ENCODE data around the gene C2orf78. TPM values are rescaled to one million over a fixed set of nuclear protein-coding genes. Genes with fewer than 3 reads are reported as not detected.
A peak's percentile ranks its signal among the peaks of the same experiment; 100 is the strongest.
"Not testable (repeated sequence)": the region's sequence is repeated elsewhere in the genome, so short reads cannot be mapped to it uniquely, and the experiment has no call there.

C2orf78 gene, protein sequence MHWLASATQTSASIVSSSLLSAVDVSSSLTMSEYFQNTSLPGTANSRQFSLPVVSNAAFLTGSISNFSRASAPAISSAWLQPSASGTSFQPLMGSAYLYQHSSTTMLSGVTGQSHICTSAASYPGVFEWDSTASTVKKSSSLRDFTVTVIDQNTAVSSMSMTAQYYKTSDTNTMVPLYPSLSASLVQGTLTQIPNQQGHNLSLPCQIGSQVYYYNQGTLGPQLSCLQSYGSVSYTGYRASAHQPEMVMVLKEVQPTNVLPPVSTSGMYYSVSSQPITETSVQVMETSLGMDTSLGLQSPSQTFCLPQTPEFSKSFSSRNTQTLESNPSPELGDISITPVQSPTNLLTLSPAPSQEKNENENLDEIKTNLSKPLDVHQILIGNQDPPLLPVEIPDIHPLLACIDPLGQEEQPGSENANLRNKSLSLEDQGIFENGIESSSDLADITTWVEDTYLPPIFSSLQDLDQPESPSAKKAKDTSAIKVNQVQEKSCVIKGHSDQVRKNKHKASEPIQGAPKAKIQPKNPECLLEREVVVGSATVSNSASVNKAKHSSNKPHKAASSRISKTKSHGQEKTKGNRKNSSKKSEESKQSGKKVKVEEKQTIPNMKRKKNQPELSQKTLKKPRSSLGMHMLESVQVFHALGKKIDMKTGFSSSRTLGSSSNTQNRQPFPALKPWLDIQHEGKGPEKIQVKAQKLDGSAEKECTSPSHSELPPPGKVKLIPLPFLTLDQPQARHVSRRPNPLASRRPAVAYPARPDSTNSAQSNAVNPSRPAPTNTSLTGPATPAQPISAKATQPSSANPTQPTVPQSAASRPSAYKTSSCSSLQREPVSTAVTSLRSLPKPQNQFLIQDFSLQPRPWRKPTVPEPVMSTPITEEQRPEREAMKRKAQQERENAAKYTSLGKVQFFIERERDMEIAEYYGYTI
- total RNA-seq (not detected), polyA plus RNA-seq (not detected)
- long read RNA-seq, donor 1: 0 reads
- long read RNA-seq, donor 2: 0 reads

DNA sequence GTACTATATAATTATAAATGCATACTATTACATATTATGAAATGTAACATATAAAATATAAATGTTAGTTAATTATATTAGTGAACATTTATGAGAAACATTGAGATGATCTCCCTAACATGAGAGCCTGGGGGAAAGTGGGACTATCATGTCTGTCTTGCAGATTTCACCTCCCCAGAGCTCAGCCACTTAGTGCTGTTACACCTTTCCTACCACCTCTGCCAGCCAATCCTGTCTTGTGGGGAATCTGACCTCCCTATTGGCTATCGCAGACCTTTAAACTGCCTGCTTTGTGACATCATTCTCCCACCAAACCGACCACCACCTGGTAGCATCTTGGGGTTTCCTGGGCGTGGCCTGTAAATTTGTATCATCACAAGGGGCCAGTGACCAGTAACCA, at the start of gene C2orf78:
TSS of gene C2orf78 (plus strand) at position 301 of the 400 bp plus-strand sequence. CDS start 127 bp downstream, outside the sequence.
- H3K27ac ChIP-seq (ENCODE audit: low read depth in 1 of 2, low read length in 2 of 2); DNase-seq; H3K9me3 ChIP-seq (ENCODE audit: control insufficient read depth, low read length); H3K27me3 ChIP-seq (ENCODE audit: control insufficient read depth in 1 of 2, insufficient read depth in 2 of 2, low read length in 1 of 2); H3K4me1 ChIP-seq (ENCODE audit: control insufficient read depth in 1 of 2, insufficient read depth in 2 of 2, low read length in 2 of 2); intact Hi-C loops (cut with DNase I); H3K4me3 ChIP-seq (ENCODE audit: low read length in 2 of 2); H3K36me3 ChIP-seq (ENCODE audit: control insufficient read depth in 1 of 2, insufficient read depth in 2 of 2, low read length in 1 of 2); ATAC-seq (ENCODE audit: low FRiP score): not testable (repeated sequence)
- 59 to 62% methylated on average over 2 to 3 of the region's 3 CpGs for WGBS, 2 donors

DNA sequence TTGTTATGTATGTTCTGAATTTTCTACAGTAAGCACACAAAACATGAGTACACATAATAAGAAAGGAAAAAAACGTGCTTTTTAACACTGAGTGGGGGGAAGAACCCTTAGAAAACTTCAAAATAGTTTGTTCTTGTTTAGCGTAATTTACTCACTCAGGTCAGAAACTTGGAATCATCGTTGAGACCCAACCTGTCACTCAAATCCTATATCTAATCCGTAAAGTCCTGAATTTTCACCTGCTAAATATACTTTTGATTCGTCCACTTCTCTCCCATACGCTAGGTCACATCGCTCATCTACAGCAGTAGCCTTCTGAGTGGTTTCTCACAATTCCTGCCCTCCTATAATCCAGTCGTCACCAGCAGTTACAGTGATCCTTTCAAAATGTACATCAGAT, 47.6 kb upstream of the C2orf78 start:
- no peak for ATAC-seq (ENCODE audit: low FRiP score)
- DNase-seq: no peak
- intact Hi-C loops (cut with DNase I): loop anchor here in 1 of 2 donors (5.0 kb wide), 1 partner anchor 504 kb away; the partner anchor contains the start of genes CCT7 and PRADC1
- Histone ChIP-seq H3K27me3 (ENCODE audit: control insufficient read depth in 1 of 2, insufficient read depth in 2 of 2, low read length in 1 of 2) (no peaks in the 10 kb centered on the region), H3K4me3 (ENCODE audit: low read length in 2 of 2) (peak overlapping the region; percentile 53 to 82), H3K36me3 (ENCODE audit: control insufficient read depth in 1 of 2, insufficient read depth in 2 of 2, low read length in 1 of 2) (no peaks in the 10 kb centered on the region), H3K9me3 (ENCODE audit: control insufficient read depth, low read length) (no peaks in the 10 kb centered on the region), H3K4me1 (ENCODE audit: control insufficient read depth in 1 of 2, insufficient read depth in 2 of 2, low read length in 2 of 2) (peaks cover 0 to 3% of the 10 kb centered on the region in 2 donors), H3K27ac (ENCODE audit: low read depth in 1 of 2, low read length in 2 of 2) (no peak overlapping the region)
- WGBS, 2 donors: 14 to 15% methylated on average over 8 of the region's 8 CpGs

DNA sequence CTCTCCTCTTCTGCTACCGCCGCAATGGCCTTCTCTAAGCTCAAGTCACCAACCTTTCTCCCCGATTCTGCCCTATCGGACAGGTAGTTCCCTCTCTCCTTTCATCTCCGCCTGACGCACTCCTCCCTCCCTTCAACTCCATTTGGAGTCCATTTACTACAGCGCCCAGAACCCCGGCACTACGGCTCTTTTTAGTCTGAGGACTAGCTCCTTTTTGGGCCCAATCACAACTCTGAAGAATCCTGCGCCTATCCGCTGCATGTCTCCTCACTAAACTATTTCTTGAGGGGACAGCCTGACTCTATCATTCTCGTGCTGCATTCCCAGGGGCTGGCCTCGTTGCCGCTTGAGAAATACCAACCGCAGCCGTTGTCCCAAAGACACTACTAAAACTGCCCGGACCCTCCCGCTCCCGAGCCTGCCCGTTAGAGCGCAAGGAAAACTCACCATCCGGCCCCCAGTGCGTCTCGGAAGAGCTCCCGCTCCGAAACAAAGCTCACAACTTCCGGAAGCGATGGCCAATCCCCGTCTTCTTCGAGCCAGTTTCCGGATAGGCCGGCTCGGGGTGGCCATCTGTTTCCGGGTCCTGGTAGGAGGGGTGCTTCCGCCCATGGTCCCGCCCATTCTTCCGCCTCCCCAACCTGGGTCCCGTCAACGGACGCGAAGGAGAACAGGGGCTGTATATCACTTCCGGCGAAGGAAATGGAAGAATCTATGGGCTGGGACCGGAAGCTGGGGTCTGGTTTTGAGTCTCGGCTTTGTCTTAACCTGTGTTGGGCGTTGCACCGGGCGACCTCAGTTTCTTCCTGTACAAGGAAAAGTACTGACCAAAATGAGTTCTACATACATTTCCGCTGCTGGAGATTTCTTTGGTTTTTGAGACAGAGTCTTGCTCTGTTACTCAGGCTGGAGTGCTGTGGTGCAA, 46.9 kb upstream of the C2orf78 start, which contains the start of gene TPRKB:
TSS of gene TPRKB (minus strand) at position 491 of the 925 bp plus-strand sequence. CDS start 2,776 bp downstream, outside the sequence.
- Histone ChIP-seq H3K9me3 (ENCODE audit: control insufficient read depth, low read length) (no peaks in the 10 kb centered on the region), H3K27me3 (ENCODE audit: control insufficient read depth in 1 of 2, insufficient read depth in 2 of 2, low read length in 1 of 2) (no peaks in the 10 kb centered on the region), H3K4me1 (ENCODE audit: control insufficient read depth in 1 of 2, insufficient read depth in 2 of 2, low read length in 2 of 2) (peaks cover 0 to 3% of the 10 kb centered on the region in 2 donors), H3K4me3 (ENCODE audit: low read length in 2 of 2) (peak within 1 kb of the TSS; percentile 53 to 82), H3K27ac (ENCODE audit: low read depth in 1 of 2, low read length in 2 of 2) (peak within 1 kb of the TSS in 1 of 2 donors; percentile 9), H3K36me3 (ENCODE audit: control insufficient read depth in 1 of 2, insufficient read depth in 2 of 2, low read length in 1 of 2) (no peaks in the 10 kb centered on the region)
- DNase-seq (peak; percentile 97 to 98), ATAC-seq (ENCODE audit: low FRiP score) (peak; percentile 99)
- 1% methylated on average over 49 of the region's 49 CpGs for WGBS, 2 donors
- intact Hi-C loops (cut with DNase I): loop anchor here in 1 of 2 donors (5.0 kb wide), 1 partner anchor 505 kb away; the partner anchor contains the start of genes CCT7 and PRADC1

DNA sequence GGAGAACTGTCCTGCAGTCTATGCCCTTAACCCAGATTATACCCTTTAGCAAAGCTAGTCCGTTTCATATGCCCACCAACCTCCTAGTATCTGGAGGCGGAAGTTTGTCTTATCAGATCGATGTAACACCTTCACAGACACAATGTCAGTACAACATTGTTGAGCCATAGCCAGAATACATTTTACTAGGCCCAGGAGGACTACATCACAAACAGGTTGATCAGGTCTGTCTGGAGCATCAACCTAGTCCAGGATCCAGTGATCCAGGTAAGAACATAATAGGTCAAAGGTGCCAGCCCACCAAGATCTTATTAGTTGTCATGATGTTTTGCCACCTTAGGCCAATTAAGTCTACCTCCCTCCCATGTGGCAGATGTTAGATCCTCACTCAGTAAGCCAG, 44.9 kb upstream of the C2orf78 start:
- ATAC-seq (ENCODE audit: low FRiP score) (no peak), DNase-seq (no peak)
- WGBS, 2 donors: 93 to 95% methylated on average over 3 of the region's 3 CpGs
- Histone ChIP-seq H3K4me1 (ENCODE audit: control insufficient read depth in 1 of 2, insufficient read depth in 2 of 2, low read length in 2 of 2) (peaks cover 0 to 3% of the 10 kb centered on the region in 2 donors), H3K36me3 (ENCODE audit: control insufficient read depth in 1 of 2, insufficient read depth in 2 of 2, low read length in 1 of 2) (no peaks in the 10 kb centered on the region), H3K27me3 (ENCODE audit: control insufficient read depth in 1 of 2, insufficient read depth in 2 of 2, low read length in 1 of 2) (no peaks in the 10 kb centered on the region), H3K4me3 (ENCODE audit: low read length in 2 of 2) (no peak overlapping the region), H3K27ac (ENCODE audit: low read depth in 1 of 2, low read length in 2 of 2) (no peak overlapping the region), H3K9me3 (ENCODE audit: control insufficient read depth, low read length) (no peaks in the 10 kb centered on the region)
- intact Hi-C loops (cut with DNase I): loop anchor here in 1 of 2 donors (5.0 kb wide), 1 partner anchor 507 kb away; the partner anchor contains the start of genes CCT7 and PRADC1

DNA sequence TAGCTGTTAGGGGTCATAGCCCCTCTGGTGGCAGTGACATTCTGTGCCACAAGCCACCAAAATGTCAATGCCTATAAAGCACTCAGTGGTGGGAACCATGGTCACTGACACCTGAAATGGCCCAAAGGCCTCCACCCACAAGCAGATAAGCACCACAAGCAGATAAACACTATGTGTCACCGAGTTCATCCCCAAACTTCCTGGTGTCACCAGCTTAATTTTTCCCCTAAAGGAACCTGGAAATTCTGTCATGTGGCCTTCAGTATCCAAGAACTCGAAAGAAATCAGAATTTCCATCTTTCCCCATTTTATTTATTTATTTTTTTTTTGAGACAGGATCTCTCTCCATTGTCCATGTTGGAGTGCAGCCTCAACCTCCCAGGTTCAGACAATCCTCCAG, 43.2 kb upstream of the C2orf78 start:
- DNase-seq (no peak), ATAC-seq (ENCODE audit: low FRiP score) (no peak)
- H3K9me3 ChIP-seq (ENCODE audit: control insufficient read depth, low read length): no peaks in the 10 kb centered on the region
- no peak overlapping the region for H3K4me3 ChIP-seq (ENCODE audit: low read length in 2 of 2)
- intact Hi-C loops (cut with DNase I): no loop called here
- 88 to 89% methylated on average over 2 of the region's 2 CpGs for WGBS, 2 donors
- no peak overlapping the region for H3K27ac ChIP-seq (ENCODE audit: low read depth in 1 of 2, low read length in 2 of 2)
- H3K4me1 ChIP-seq (ENCODE audit: control insufficient read depth in 1 of 2, insufficient read depth in 2 of 2, low read length in 2 of 2): peaks cover 0 to 3% of the 10 kb centered on the region in 2 donors
- H3K27me3 ChIP-seq (ENCODE audit: control insufficient read depth in 1 of 2, insufficient read depth in 2 of 2, low read length in 1 of 2): no peaks in the 10 kb centered on the region
- H3K36me3 ChIP-seq (ENCODE audit: control insufficient read depth in 1 of 2, insufficient read depth in 2 of 2, low read length in 1 of 2): no peaks in the 10 kb centered on the region

DNA sequence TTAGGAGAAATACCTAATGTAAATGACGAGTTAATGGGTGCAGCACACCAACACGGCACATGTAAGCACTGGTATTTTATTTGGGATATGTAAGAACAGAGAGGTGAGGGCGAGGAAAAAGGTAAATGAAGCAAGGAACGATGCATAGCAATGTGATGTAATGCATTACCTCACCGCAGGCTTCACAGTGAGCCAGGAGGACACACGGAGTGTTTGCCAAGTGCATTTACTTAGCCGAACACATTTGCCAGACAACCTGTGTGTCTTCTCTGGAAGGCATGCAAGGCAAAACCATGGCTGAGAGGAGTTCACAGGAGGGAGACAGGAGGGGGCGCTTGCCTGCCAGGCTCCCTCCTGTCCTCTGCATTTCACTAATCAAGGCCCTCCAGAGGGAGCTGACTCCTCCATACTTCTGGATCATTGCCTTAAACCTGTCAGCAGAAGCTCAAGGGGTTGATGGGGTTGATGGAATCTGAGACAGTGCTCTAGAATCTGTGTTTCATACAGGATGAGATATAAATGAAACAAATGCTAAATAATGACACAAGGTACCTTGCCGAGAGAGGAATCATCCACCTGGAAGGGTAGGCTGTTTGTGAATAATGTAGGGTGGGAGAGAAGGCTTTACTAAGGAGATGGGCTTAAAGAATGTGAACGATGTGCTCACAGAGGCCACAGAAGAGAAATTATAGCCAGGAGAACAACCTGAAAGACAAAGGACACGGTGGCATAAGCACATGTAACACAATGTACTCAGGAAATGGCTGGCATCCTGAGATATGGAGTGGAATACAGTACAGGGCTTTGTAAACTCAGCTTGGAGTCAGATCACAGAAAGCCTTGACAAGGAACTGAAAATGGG, 37.7 kb upstream of the C2orf78 start:
- 91 to 93% methylated on average over 11 of the region's 11 CpGs for WGBS, 2 donors
- no peaks in the 10 kb centered on the region for H3K9me3 ChIP-seq (ENCODE audit: control insufficient read depth, low read length)
- H3K27me3 ChIP-seq (ENCODE audit: control insufficient read depth in 1 of 2, insufficient read depth in 2 of 2, low read length in 1 of 2): no peaks in the 10 kb centered on the region
- no peaks in the 10 kb centered on the region for H3K4me1 ChIP-seq (ENCODE audit: control insufficient read depth in 1 of 2, insufficient read depth in 2 of 2, low read length in 2 of 2)
- H3K36me3 ChIP-seq (ENCODE audit: control insufficient read depth in 1 of 2, insufficient read depth in 2 of 2, low read length in 1 of 2): peaks cover 0 to 4% of the 10 kb centered on the region in 2 donors
- no peak overlapping the region for H3K4me3 ChIP-seq (ENCODE audit: low read length in 2 of 2)
- no peak overlapping the region for H3K27ac ChIP-seq (ENCODE audit: low read depth in 1 of 2, low read length in 2 of 2)
- ATAC-seq (ENCODE audit: low FRiP score) (no peak), DNase-seq (no peak)
- intact Hi-C loops (cut with DNase I): no loop called here

DNA sequence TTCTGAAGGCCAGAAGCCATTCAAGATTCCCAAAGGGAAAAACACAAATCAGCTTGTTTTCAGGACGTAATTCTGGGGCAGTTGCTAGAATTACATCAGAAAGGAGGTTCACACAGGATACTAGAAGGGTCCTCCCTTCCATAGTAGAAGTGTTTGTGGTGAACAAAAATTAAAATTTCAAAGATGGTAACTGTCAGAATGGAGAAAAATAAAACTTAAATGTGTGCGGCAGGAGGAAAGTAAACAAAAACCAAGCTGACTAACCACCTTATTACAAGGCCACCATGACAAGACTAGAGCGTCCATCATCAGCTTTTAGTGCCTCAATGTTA, 37.1 kb upstream of the C2orf78 start:
- Histone ChIP-seq H3K4me1 (ENCODE audit: control insufficient read depth in 1 of 2, insufficient read depth in 2 of 2, low read length in 2 of 2) (no peaks in the 10 kb centered on the region), H3K9me3 (ENCODE audit: control insufficient read depth, low read length) (no peaks in the 10 kb centered on the region), H3K27ac (ENCODE audit: low read depth in 1 of 2, low read length in 2 of 2) (no peak overlapping the region), H3K36me3 (ENCODE audit: control insufficient read depth in 1 of 2, insufficient read depth in 2 of 2, low read length in 1 of 2) (peaks cover 0 to 4% of the 10 kb centered on the region in 2 donors), H3K27me3 (ENCODE audit: control insufficient read depth in 1 of 2, insufficient read depth in 2 of 2, low read length in 1 of 2) (no peaks in the 10 kb centered on the region), H3K4me3 (ENCODE audit: low read length in 2 of 2) (no peak overlapping the region)
- intact Hi-C loops (cut with DNase I): no loop called here
- DNase-seq: no peak
- WGBS, 2 donors: 94 to 95% methylated on average over 3 of the region's 3 CpGs
- no peak for ATAC-seq (ENCODE audit: low FRiP score)

All from aorta (tissue), 5 donors.